Parathyroid adenoma (tissue), 2 donors: ENCODE results near the gene CWC27.

ENCODE experiments used
- H2AFZ ChIP-seq: fragments of 300-600 bp; sonication (generic); one replicate; pipeline ENCODE4 v1.7.0; 2017; ENCODE audit warnings: antibody characterized with exemption, mild to moderate bottlenecking
- H3K27ac ChIP-seq: fragments of 300-600 bp; sonication (generic); one replicate; pipeline ENCODE4 v1.7.0; 2017
- H3K27me3 ChIP-seq: fragments of 300-600 bp; sonication (generic); one replicate; pipeline ENCODE4 v1.7.0; 2017; ENCODE audit warnings: low read length; ENCODE audit not compliant: control insufficient read depth, insufficient read depth
- H3K36me3 ChIP-seq: fragments of 300-600 bp; sonication (generic); one replicate; pipeline ENCODE4 v1.7.0; 2017; ENCODE audit warnings: low read length; ENCODE audit not compliant: control insufficient read depth, insufficient read depth
- H3K4me1 ChIP-seq: fragments of 300-600 bp; sonication (generic); one replicate; pipeline ENCODE4 v1.7.0; 2017; ENCODE audit warnings: control low read depth
- H3K4me2 ChIP-seq: fragments of 300-600 bp; sonication (generic); one replicate; pipeline ENCODE4 v1.7.0; 2017; ENCODE audit warnings: low read length
- H3K4me3 ChIP-seq: fragments of 300-600 bp; sonication (generic); one replicate; pipeline ENCODE4 v1.7.0; 2017; ENCODE audit warnings: low read depth, low read length
- H3K79me2 ChIP-seq: fragments of 300-600 bp; sonication (generic); one replicate; pipeline ENCODE4 v1.7.0; 2017; ENCODE audit warnings: control low read depth
- H3K9ac ChIP-seq: fragments of 300-600 bp; sonication (generic); one replicate; pipeline ENCODE4 v1.7.0; 2017; ENCODE audit warnings: mild to moderate bottlenecking
- H3K9me3 ChIP-seq: fragments of 300-600 bp; sonication (generic); one replicate; pipeline ENCODE4 v1.7.0; 2017; ENCODE audit warnings: low read length; ENCODE audit not compliant: control insufficient read depth
- CTCF ChIP-seq: fragments of 300-600 bp; sonication (generic); IDR thresholded peaks from one replicate; pipeline ENCODE4 v1.7.0; 2017; ENCODE audit warnings: antibody characterized with exemption, mild to moderate bottlenecking
- donor health status: primary hyperparathyroidism.

Gene CWC27

GRCh38 chr5:64971513-64971912 lies 202.8 kb downstream of the CWC27 start:
- Histone ChIP-seq H3K36me3 (no peaks in the 10 kb centered on the region), H2AFZ (no peak overlapping the region), H3K79me2 (no peaks in the 10 kb centered on the region), H3K9me3 (no peaks in the 10 kb centered on the region), H3K4me1 (no peaks in the 10 kb centered on the region), H3K4me2 (no peak overlapping the region), H3K27ac (no peak overlapping the region), H3K27me3 (no peaks in the 10 kb centered on the region), H3K9ac (no peak overlapping the region), H3K4me3 (no peak overlapping the region)
- TF ChIP-seq CTCF: no peak

GRCh38 chr5:64971990-64972389 lies 203.3 kb downstream of the CWC27 start:
- Histone ChIP-seq H3K4me2 (no peak overlapping the region), H3K4me1 (no peaks in the 10 kb centered on the region), H3K27me3 (no peaks in the 10 kb centered on the region), H3K79me2 (no peaks in the 10 kb centered on the region), H3K9ac (no peak overlapping the region), H3K9me3 (no peaks in the 10 kb centered on the region), H2AFZ (no peak overlapping the region), H3K27ac (no peak overlapping the region), H3K36me3 (no peaks in the 10 kb centered on the region), H3K4me3 (no peak overlapping the region)
- no peak for TF ChIP-seq CTCF

- no peak for TF ChIP-seq CTCF
- Histone ChIP-seq H3K9ac (no peak overlapping the region), H3K27me3 (no peaks in the 10 kb centered on the region), H3K4me1 (no peaks in the 10 kb centered on the region), H3K9me3 (no peaks in the 10 kb centered on the region), H3K79me2 (no peaks in the 10 kb centered on the region), H3K4me3 (no peak overlapping the region), H3K4me2 (no peak overlapping the region), H2AFZ (no peak overlapping the region), H3K27ac (no peak overlapping the region), H3K36me3 (no peaks in the 10 kb centered on the region)
These were observed 203.9 kb downstream of the CWC27 start for GRCh38 chr5:64972591-64972990.

GRCh38 chr5:64973215-64973614 lies 204.5 kb downstream of the CWC27 start:
- no peak for TF ChIP-seq CTCF
- Histone ChIP-seq H3K4me1 (no peaks in the 10 kb centered on the region), H3K79me2 (no peaks in the 10 kb centered on the region), H3K36me3 (no peaks in the 10 kb centered on the region), H3K4me3 (no peak overlapping the region), H3K4me2 (no peak overlapping the region), H3K9me3 (no peaks in the 10 kb centered on the region), H3K27me3 (no peaks in the 10 kb centered on the region), H2AFZ (no peak overlapping the region), H3K27ac (no peak overlapping the region), H3K9ac (no peak overlapping the region)

- no peak for TF ChIP-seq CTCF
- no peaks in the 10 kb centered on the region for H3K79me2 ChIP-seq
- H2AFZ ChIP-seq: no peak overlapping the region
- H3K9me3 ChIP-seq: no peaks in the 10 kb centered on the region
- no peaks in the 10 kb centered on the region for H3K27me3 ChIP-seq
- H3K4me1 ChIP-seq: no peaks in the 10 kb centered on the region
- no peak overlapping the region for H3K4me3 ChIP-seq
- H3K4me2 ChIP-seq: no peak overlapping the region
- H3K36me3 ChIP-seq: no peaks in the 10 kb centered on the region
- no peak overlapping the region for H3K9ac ChIP-seq
- no peak overlapping the region for H3K27ac ChIP-seq
These were observed 209.0 kb downstream of the CWC27 start for GRCh38 chr5:64977779-64978178.
